ENCODE data around the gene WFDC6. TPM values are rescaled to one million over a fixed set of nuclear protein-coding genes. Genes with fewer than 3 reads are reported as not detected.
A peak's percentile ranks its signal among the peaks of the same experiment; 100 is the strongest.

Gene WFDC6
- total RNA-seq, 1 experiment from 2014 or later = not detected

GRCh38 chr20:45518282-45518681 lies 21.0 kb downstream of the WFDC6 start:
- DNase-seq (ENCODE audit: low read depth) = peak; percentile 15

- DNase-seq (ENCODE audit: low read depth) = no peak
Measured at GRCh38 chr20:45515147-45515913, 24.0 kb downstream of the WFDC6 start, which contains the start of gene SPINT3. Gene SPINT3, minus strand, starts transcription at chr20:45515622. Its CDS starts 14 bp downstream, at chr20:45515608.

GRCh38 chr20:45510242-45510862 lies 28.9 kb downstream of the WFDC6 start:
- no peak for DNase-seq (ENCODE audit: low read depth)

GRCh38 chr20:45509091-45509490 lies 30.2 kb downstream of the WFDC6 start:
- no peak for DNase-seq (ENCODE audit: low read depth)

GRCh38 chr20:45508068-45508886 lies 31.0 kb downstream of the WFDC6 start:
- DNase-seq (ENCODE audit: low read depth) = no peak

GRCh38 chr20:45507011-45507820 lies 32.1 kb downstream of the WFDC6 start:
- no peak for DNase-seq (ENCODE audit: low read depth)

- DNase-seq (ENCODE audit: low read depth) = no peak
Measured at GRCh38 chr20:45506398-45506797, 32.9 kb downstream of the WFDC6 start.

- DNase-seq (ENCODE audit: low read depth) = no peak
Measured at GRCh38 chr20:45503403-45503802, 35.9 kb downstream of the WFDC6 start.

- no peak for DNase-seq (ENCODE audit: low read depth)
Measured at GRCh38 chr20:45502561-45502960, 36.7 kb downstream of the WFDC6 start.

- no peak for DNase-seq (ENCODE audit: low read depth)
Measured at GRCh38 chr20:45501600-45501999, 37.7 kb downstream of the WFDC6 start.

GRCh38 chr20:45500022-45500421 lies 39.3 kb downstream of the WFDC6 start:
- DNase-seq (ENCODE audit: low read depth) = no peak

- no peak for DNase-seq (ENCODE audit: low read depth)
Measured at GRCh38 chr20:45497971-45498494, 41.2 kb downstream of the WFDC6 start.

- DNase-seq (ENCODE audit: low read depth) = no peak
Measured at GRCh38 chr20:45496166-45496565, 43.1 kb downstream of the WFDC6 start.

GRCh38 chr20:45495501-45495941 lies 43.8 kb downstream of the WFDC6 start:
- DNase-seq (ENCODE audit: low read depth) = no peak

GRCh38 chr20:45489083-45489531 lies 50.2 kb downstream of the WFDC6 start:
- DNase-seq (ENCODE audit: low read depth) = peak; percentile 87

GRCh38 chr20:45487231-45487635 lies 52.0 kb downstream of the WFDC6 start:
- no peak for DNase-seq (ENCODE audit: low read depth)

- no peak for DNase-seq (ENCODE audit: low read depth)
Measured at GRCh38 chr20:45485388-45485787, 53.9 kb downstream of the WFDC6 start.

- DNase-seq (ENCODE audit: low read depth) = no peak
Measured at GRCh38 chr20:45484676-45485075, 54.6 kb downstream of the WFDC6 start.
